Gastrocnemius medialis (tissue), 4 donors: Measurements from ENCODE around the gene GPC6.

Experiments used
- POLR2A ChIP-seq, 2 donors: fragments of 450-650 bp; IDR thresholded peaks; one replicate each; pipeline ENCODE4 v1.6.1; 2017; ENCODE audit warnings: antibody characterized with exemption in 2 of 2, mild to moderate bottlenecking in 2 of 2, moderate library complexity in 2 of 2
- TF ChIP-seq, protein P1 (sequence below), 5 experiments: fragments of 450-650 bp in 3 of 5; fragments of 200-600 bp in 2 of 5; sonication (generic) in 2 of 5; IDR thresholded peaks in 4 of 5; conservative IDR thresholded peaks in 1 of 5; 1 replicate in 4 of 5; 2 replicates in 1 of 5; pipeline ENCODE4 v1.5.1; 2016 to 2019; ENCODE audit warnings: antibody characterized with exemption in 5 of 5, mild to moderate bottlenecking in 3 of 5, moderate library complexity in 3 of 5

DNA sequence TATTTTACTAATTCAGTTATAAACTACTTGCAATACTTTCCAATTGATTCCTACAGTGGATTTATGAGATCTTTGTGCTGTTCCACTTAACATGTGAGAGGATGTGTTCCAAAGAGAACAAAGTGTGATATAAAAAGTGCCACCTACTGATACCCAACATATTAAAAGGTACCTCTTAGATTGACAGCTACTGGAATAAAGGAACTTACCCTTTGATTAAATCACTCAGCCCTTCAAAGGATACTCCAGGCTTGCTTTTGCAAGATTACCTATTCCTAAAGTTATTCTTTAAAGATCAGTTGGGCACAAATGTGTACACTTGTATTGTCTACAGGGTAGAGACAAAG is 1187.0 kb downstream of the GPC6 start:
- TF ChIP-seq, protein P1, sequence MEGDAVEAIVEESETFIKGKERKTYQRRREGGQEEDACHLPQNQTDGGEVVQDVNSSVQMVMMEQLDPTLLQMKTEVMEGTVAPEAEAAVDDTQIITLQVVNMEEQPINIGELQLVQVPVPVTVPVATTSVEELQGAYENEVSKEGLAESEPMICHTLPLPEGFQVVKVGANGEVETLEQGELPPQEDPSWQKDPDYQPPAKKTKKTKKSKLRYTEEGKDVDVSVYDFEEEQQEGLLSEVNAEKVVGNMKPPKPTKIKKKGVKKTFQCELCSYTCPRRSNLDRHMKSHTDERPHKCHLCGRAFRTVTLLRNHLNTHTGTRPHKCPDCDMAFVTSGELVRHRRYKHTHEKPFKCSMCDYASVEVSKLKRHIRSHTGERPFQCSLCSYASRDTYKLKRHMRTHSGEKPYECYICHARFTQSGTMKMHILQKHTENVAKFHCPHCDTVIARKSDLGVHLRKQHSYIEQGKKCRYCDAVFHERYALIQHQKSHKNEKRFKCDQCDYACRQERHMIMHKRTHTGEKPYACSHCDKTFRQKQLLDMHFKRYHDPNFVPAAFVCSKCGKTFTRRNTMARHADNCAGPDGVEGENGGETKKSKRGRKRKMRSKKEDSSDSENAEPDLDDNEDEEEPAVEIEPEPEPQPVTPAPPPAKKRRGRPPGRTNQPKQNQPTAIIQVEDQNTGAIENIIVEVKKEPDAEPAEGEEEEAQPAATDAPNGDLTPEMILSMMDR (IDR thresholded peaks at IDR 0.05 in 4 of 5, conservative IDR thresholded peaks at IDR 0.05 in 1 of 5) = no peak
- TF ChIP-seq POLR2A (IDR thresholded peaks at IDR 0.05) = no peak
